Spleen (tissue), 11 donors: ENCODE data around the gene DAB2. TPM values are rescaled to one million over a fixed set of nuclear protein-coding genes. Genes with fewer than 3 reads are reported as not detected.

Source experiments
- DNase-seq: peaks from one replicate; pipeline ENCODE4 v3.0.0-alpha.2; 2020
- H3K27ac ChIP-seq, 8 donors: fragments of 200-600 bp; sonication (generic) in 7 of 8; 1 replicate in 4 of 8; 2 replicates in 4 of 8; pipeline versions ENCODE4 v1.5.0 to v1.8.0; 2016 to 2021; ENCODE audit warnings: inconsistent platforms in 4 of 8, mild to moderate bottlenecking in 4 of 8, moderate library complexity in 1 of 8
- H3K27me3 ChIP-seq, 7 donors: fragments of 200-600 bp; sonication (generic) in 6 of 7; replicated peaks in 1 of 7; 1 replicate in 4 of 7; 2 replicates in 3 of 7; pipeline versions ENCODE4 v1.5.0 to v1.8.0; 2016 to 2021; ENCODE audit warnings: inconsistent platforms in 3 of 7, mild to moderate bottlenecking in 1 of 7
- H3K36me3 ChIP-seq, 6 donors: fragments of 200-600 bp; sonication (generic) in 5 of 6; 1 replicate in 4 of 6; 2 replicates in 2 of 6; pipeline versions ENCODE4 v1.5.0 to v1.8.0; 2016 to 2021; ENCODE audit warnings: inconsistent platforms in 2 of 6
- H3K4me1 ChIP-seq, 6 donors: fragments of 200-600 bp; sonication (generic) in 5 of 6; 1 replicate in 3 of 6; 2 replicates in 3 of 6; pipeline versions ENCODE4 v1.5.0 to v1.8.0; 2016 to 2021; ENCODE audit warnings: inconsistent platforms in 3 of 6
- H3K4me3 ChIP-seq, 8 donors: fragments of 200-600 bp; sonication (generic) in 7 of 8; 1 replicate in 4 of 8; 2 replicates in 4 of 8; pipeline versions ENCODE4 v1.5.0 to v1.8.0; 2016 to 2021; ENCODE audit warnings: inconsistent platforms in 4 of 8, mild to moderate bottlenecking in 4 of 8, moderate library complexity in 2 of 8
- H3K9me3 ChIP-seq, 8 donors: fragments of 200-600 bp; sonication (generic) in 7 of 8; 1 replicate in 4 of 8; 2 replicates in 4 of 8; pipeline versions ENCODE4 v1.5.0 to v1.8.0; 2016 to 2021; ENCODE audit warnings: inconsistent platforms in 4 of 8
- POLR2A ChIP-seq, 3 donors: fragments of 450-650 bp; IDR thresholded peaks; one replicate each; pipeline ENCODE4 v1.5.1; 2017; ENCODE audit warnings: antibody characterized with exemption in 3 of 3, mild to moderate bottlenecking in 1 of 3
- POLR2AphosphoS5 ChIP-seq, 3 donors: sonication (generic); formaldehyde crosslinking; IDR thresholded peaks; one replicate each; pipeline ENCODE4 v1.5.1; 2017; ENCODE audit warnings: antibody characterized with exemption in 3 of 3
- WGBS, 5 donors: extraction: QIAGEN DNeasy Blood & Tissue Kit in 3 of 5; methylation state at CpG; one replicate each; pipeline versions ENCODE4 v1.1.5 to v1.1.7; 2013 to 2018; 5-methylcytosine and 5-hydroxymethylcytosine counted together
- intact Hi-C: fragments of 100-400 bp; cut with DNase I; formaldehyde crosslinking; loops from one replicate; pipeline ENCODE4 v1.15.0; 2023; ENCODE audit warnings: low total_unique reads
- polyA plus RNA-seq, 3 donors: library from polyadenylated mRNA; stranded (reverse); fragments of 200-250 nt; gene quantifications; one replicate each; pipeline ENCODE4 v1.2.1, GENCODE V29; 2013
- total RNA-seq, 7 donors: library from RNA; depleted of rRNA in 3 of 7; stranded (reverse); fragments of >200 nt in 3 of 7; fragmentation: NEBNext Ultra II Directional in 4 of 7; extraction: Animal tissue kit (Norgen Biotek cat#: 25700) in 4 of 7; gene quantifications; one replicate each; pipeline versions ENCODE4 v1.1.0 to v1.2.1, GENCODE V29; 2016 to 2021
- TF ChIP-seq, protein P1 (sequence below), 11 experiments: fragments of 200-600 bp in 7 of 11; fragments of 450-650 bp in 4 of 11; sonication (generic) in 4 of 11; IDR thresholded peaks in 8 of 11; conservative IDR thresholded peaks in 3 of 11; 1 replicate in 7 of 11; 2 replicates in 4 of 11; pipeline versions ENCODE4 v1.4.0 to v1.8.0; 2016 to 2021; ENCODE audit warnings: antibody characterized with exemption in 11 of 11, inconsistent platforms in 4 of 11, mild to moderate bottlenecking in 1 of 11
- donor health status: healthy with polysubstance abuse.
- donor health status: DM: no; HTN: no; CAD: no; lungs with moderate emphysema.
- donor health status: DM: no; HTN: no; CAD: no.
- donor health status: Bipolar disorder and iron deficiency.
- donor health status: healthy.
- donor health status: DM: no; HTN: no; CAD: no.
- donor health status: DM: yes; HTN: yes; CAD: no.

DAB2 gene
- total and polyA plus RNA-seq, 10 donors, result 19.4 to 206 (median 125) TPM

DNA sequence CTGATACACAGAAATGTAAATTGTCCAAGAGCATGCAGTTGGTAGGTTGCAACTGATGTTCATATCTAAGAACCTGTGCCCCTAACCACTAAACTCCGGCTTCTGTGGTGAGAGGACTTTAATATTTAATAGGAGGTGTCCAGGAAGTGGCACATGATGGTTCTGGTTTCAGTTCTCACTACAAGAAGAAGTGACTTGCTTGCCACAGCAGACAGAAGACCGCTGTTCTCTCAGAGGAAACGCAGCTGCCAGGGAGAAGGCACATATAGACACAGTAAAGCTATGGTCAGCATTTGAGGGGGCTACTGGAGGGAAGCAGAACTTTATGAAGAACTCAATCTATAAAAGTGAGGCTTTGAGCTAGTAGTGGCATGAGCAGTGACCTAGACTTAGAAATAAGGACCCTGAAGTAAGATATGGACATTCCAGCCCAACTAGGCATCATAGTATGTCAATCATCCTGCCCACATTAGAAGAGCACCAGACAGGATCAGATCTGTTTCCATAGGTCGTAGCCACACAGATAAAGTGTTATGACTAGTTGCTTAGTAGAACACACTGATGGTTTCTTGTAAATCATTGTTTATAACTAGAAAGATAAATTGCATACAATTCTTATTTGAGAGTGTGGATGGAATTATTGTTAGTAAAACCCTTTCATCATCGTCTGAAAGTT, 36.4 kb upstream of the DAB2 start:
- Histone ChIP-seq H3K27me3 (no peaks in the 10 kb centered on the region), H3K4me1 (peaks cover 0 to 31% (median 24%) of the 10 kb centered on the region in 6 donors), H3K27ac (peak overlapping the region in 3 of 8 donors; percentile 53 to 70 (median 58)), H3K9me3 (no peaks in the 10 kb centered on the region), H3K36me3 (no peaks in the 10 kb centered on the region), H3K4me3 (no peak overlapping the region)
- TF ChIP-seq POLR2AphosphoS5 (IDR thresholded peaks at IDR 0.05), result peak in 1 of 3 donors; percentile 69
- TF ChIP-seq, protein P1, sequence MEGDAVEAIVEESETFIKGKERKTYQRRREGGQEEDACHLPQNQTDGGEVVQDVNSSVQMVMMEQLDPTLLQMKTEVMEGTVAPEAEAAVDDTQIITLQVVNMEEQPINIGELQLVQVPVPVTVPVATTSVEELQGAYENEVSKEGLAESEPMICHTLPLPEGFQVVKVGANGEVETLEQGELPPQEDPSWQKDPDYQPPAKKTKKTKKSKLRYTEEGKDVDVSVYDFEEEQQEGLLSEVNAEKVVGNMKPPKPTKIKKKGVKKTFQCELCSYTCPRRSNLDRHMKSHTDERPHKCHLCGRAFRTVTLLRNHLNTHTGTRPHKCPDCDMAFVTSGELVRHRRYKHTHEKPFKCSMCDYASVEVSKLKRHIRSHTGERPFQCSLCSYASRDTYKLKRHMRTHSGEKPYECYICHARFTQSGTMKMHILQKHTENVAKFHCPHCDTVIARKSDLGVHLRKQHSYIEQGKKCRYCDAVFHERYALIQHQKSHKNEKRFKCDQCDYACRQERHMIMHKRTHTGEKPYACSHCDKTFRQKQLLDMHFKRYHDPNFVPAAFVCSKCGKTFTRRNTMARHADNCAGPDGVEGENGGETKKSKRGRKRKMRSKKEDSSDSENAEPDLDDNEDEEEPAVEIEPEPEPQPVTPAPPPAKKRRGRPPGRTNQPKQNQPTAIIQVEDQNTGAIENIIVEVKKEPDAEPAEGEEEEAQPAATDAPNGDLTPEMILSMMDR (IDR thresholded peaks at IDR 0.05 in 8 of 11, conservative IDR thresholded peaks at IDR 0.05 in 3 of 11), result no peak
- DNase-seq, result no peak
- intact Hi-C loops, result no loop called here
- 33 to 67% (median 42%) methylated on average over 5 of the region's 5 CpGs for WGBS, 5 donors

DNA sequence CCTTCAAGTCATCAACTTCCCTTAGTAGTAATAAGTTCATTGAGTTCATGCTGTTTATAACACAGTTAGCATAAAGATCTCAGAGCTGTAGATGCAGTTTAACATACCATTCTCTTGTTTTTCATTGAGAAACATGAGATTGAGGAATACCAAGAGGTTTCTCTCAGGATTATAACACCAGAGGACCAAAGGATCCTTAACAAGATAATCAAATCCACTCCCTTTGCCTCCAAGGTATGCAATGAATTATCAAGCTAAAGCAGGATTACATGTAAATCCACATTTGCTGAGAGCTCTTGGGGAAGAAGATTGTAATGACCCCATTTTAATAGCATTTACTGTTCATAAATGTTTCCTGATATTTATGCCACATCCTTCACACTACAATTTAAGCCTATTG, 35.1 kb upstream of the DAB2 start:
- Histone ChIP-seq H3K27me3 (no peaks in the 10 kb centered on the region), H3K9me3 (no peaks in the 10 kb centered on the region), H3K27ac (no peak overlapping the region), H3K4me3 (no peak overlapping the region), H3K4me1 (peaks cover 0 to 40% (median 22%) of the 10 kb centered on the region in 6 donors), H3K36me3 (no peaks in the 10 kb centered on the region)
- intact Hi-C loops, result no loop called here
- TF ChIP-seq POLR2AphosphoS5 (IDR thresholded peaks at IDR 0.05) (no peak), POLR2A (IDR thresholded peaks at IDR 0.05) (no peak)
- TF ChIP-seq, protein P1 (IDR thresholded peaks at IDR 0.05 in 8 of 11, conservative IDR thresholded peaks at IDR 0.05 in 3 of 11), result no peak
- DNase-seq, result no peak

GRCh38 chr5:39459071-39459470, 34.3 kb upstream of the DAB2 start:
- intact Hi-C loops, result no loop called here
- DNase-seq, result no peak
- Histone ChIP-seq H3K4me1 (peaks cover 0 to 40% (median 22%) of the 10 kb centered on the region in 6 donors), H3K4me3 (no peak overlapping the region), H3K27ac (no peak overlapping the region), H3K9me3 (no peaks in the 10 kb centered on the region), H3K27me3 (no peaks in the 10 kb centered on the region), H3K36me3 (no peaks in the 10 kb centered on the region)
- TF ChIP-seq POLR2A (IDR thresholded peaks at IDR 0.05) (no peak), POLR2AphosphoS5 (IDR thresholded peaks at IDR 0.05) (no peak)
- TF ChIP-seq, protein P1 (IDR thresholded peaks at IDR 0.05 in 8 of 11, conservative IDR thresholded peaks at IDR 0.05 in 3 of 11), result no peak
- WGBS, 5 donors, result 91 to 97% (median 94%) methylated on average over 3 of the region's 3 CpGs

DNA sequence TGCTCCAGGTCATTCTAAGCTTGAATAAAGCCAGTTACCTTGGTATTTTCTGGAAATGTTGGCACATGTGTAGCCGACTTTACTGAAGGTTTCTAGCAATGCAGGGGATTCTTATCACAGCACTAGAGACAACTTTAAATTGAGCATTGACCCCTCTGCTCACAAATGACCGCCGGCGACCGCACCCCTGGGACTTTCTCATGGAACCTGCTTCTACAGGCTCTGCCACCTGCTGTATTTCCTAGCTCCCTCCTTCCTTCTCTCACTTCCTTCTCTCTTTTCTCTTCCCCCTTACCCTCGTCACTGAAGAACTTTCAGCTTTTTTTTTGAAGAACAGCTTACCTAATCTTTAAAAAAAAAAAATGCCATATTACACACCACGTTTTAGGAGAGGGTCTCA, 30.9 kb upstream of the DAB2 start:
- no peak overlapping the region for H3K27ac ChIP-seq
- no peaks in the 10 kb centered on the region for H3K27me3 ChIP-seq
- no peaks in the 10 kb centered on the region for H3K9me3 ChIP-seq
- no peak overlapping the region for H3K4me3 ChIP-seq
- intact Hi-C loops, result no loop called here
- peaks cover 0 to 21% (median 7%) of the 10 kb centered on the region in 6 donors for H3K4me1 ChIP-seq
- TF ChIP-seq POLR2AphosphoS5 (IDR thresholded peaks at IDR 0.05) (no peak), POLR2A (IDR thresholded peaks at IDR 0.05) (no peak)
- TF ChIP-seq, protein P1 (IDR thresholded peaks at IDR 0.05 in 8 of 11, conservative IDR thresholded peaks at IDR 0.05 in 3 of 11), result no peak
- no peak for DNase-seq
- H3K36me3 ChIP-seq, result no peaks in the 10 kb centered on the region
- 30 to 47% (median 33%) methylated on average over 7 of the region's 7 CpGs for WGBS, 5 donors
